ENCODE measurements around the gene AMER3. TPM values are rescaled to one million over a fixed set of nuclear protein-coding genes. Genes with fewer than 3 reads are reported as not detected.

The AMER3 gene
- total and polyA plus RNA-seq, 2 of the 8 experiments (the other 6 are each of a cell fraction or from before 2014, with no cell fraction given) = 0.15 to 0.19 TPM

- TF ChIP-seq YY1 (IDR thresholded peaks at IDR 0.05; ENCODE audit: low read depth, low read length) = no peak
Observed at GRCh38 chr2:130769343-130769907, 14.1 kb downstream of the AMER3 start (continued).

Data from H1 (cell line).